GM12892 (cell line): ENCODE results near the gene FOXA3.

Experiments used
- POLR2A ChIP-seq: IDR thresholded peaks from 2 replicates; pipeline ENCODE4 v1.6.1; 2011; ENCODE audit warnings: low read depth, low read length, control low read depth
- POLR2AphosphoS5 ChIP-seq: IDR thresholded peaks from 2 replicates; pipeline ENCODE4 v1.6.1; 2011; ENCODE audit warnings: low read depth, low read length, control low read depth
- TAF1 ChIP-seq: IDR thresholded peaks from 2 replicates; pipeline ENCODE4 v1.6.1; 2011; ENCODE audit warnings: low read depth, mild to moderate bottlenecking, control low read depth, low read length, borderline replicate concordance

GRCh38 chr19:45820413-45821102 lies 43.6 kb upstream of the FOXA3 start:
- no peak for TF ChIP-seq POLR2A
- no peak for TF ChIP-seq POLR2AphosphoS5
- no peak for TF ChIP-seq TAF1
